ENCODE results near the gene KYNU. TPM values are rescaled to one million over a fixed set of nuclear protein-coding genes. Genes with fewer than 3 reads are reported as not detected.
"Not testable (repeated sequence)": the region's sequence is repeated elsewhere in the genome, so short reads cannot be mapped to it uniquely, and the experiment has no call there.

KYNU gene
- total RNA-seq, 1 donor from 2014 or later: 2.7 TPM

DNA sequence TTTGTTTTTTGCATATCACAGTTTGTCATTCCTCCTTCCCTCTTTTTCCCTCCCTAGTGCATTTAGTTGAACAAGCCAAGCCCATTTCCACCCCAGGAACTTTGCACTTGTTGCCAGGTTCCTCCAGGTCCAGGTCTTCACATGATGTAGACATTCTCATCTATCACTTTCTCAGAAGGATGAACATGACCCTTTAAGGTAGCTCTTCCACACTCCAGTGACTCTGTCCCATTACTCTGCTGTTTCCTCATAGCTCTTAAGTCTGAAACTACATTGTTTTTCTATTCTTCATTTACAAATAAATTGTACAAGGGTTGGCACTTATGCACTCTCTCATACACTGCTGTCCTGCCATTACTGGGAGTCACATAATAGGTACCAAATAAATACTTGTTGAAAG, 6.1 kb downstream of the KYNU start:
- no peak for TF ChIP-seq CTCF (IDR thresholded peaks at IDR 0.05; ENCODE audit: insufficient read depth, low read length, poor library complexity, severe bottlenecking)
- DNase-seq (ENCODE audit: low read depth): no peak
- Histone ChIP-seq H3K36me3 (ENCODE audit: control insufficient read depth, insufficient read depth, low read length) (no peaks in the 10 kb centered on the region), H3K27me3 (ENCODE audit: control insufficient read depth, insufficient read depth, low read length) (no peaks in the 10 kb centered on the region), H3K4me3 (ENCODE audit: low read depth, low read length) (no peak overlapping the region)

- TF ChIP-seq CTCF (IDR thresholded peaks at IDR 0.05; ENCODE audit: insufficient read depth, low read length, poor library complexity, severe bottlenecking): no peak
- Histone ChIP-seq H3K36me3 (ENCODE audit: control insufficient read depth, insufficient read depth, low read length) (no peaks in the 10 kb centered on the region), H3K27me3 (ENCODE audit: control insufficient read depth, insufficient read depth, low read length) (no peaks in the 10 kb centered on the region), H3K4me3 (ENCODE audit: low read depth, low read length) (no peak overlapping the region)
- DNase-seq (ENCODE audit: low read depth): no peak
These were observed 8.1 kb downstream of the KYNU start for GRCh38 chr2:142885543-142885942.

- no peak for TF ChIP-seq CTCF (IDR thresholded peaks at IDR 0.05; ENCODE audit: insufficient read depth, low read length, poor library complexity, severe bottlenecking)
- Histone ChIP-seq H3K4me3 (ENCODE audit: low read depth, low read length) (no peak overlapping the region), H3K36me3 (ENCODE audit: control insufficient read depth, insufficient read depth, low read length) (no peaks in the 10 kb centered on the region), H3K27me3 (ENCODE audit: control insufficient read depth, insufficient read depth, low read length) (no peaks in the 10 kb centered on the region)
- DNase-seq (ENCODE audit: low read depth): no peak
These were observed 15.3 kb downstream of the KYNU start for GRCh38 chr2:142892715-142893114.

DNA sequence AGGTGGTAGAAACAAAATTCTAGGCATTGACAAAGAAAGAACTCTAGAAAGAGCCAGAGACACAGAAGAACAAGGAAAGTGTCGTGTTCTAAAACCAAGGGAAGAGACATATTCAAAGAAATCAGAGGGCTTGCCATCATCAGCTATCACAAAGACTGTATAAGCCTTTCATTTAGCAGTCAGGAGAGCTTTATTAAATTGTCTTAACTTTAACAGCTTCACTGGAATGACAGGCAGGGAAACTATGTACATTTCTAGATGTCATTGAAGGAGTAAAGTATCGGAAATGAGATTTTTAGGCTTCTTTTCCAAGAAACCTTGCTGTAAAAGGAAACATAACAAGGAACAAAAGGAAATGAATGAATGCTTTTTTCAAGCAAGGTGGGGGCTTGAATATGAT, 15.8 kb downstream of the KYNU start:
- no peak for TF ChIP-seq CTCF (IDR thresholded peaks at IDR 0.05; ENCODE audit: insufficient read depth, low read length, poor library complexity, severe bottlenecking)
- Histone ChIP-seq H3K36me3 (ENCODE audit: control insufficient read depth, insufficient read depth, low read length) (no peaks in the 10 kb centered on the region), H3K4me3 (ENCODE audit: low read depth, low read length) (no peak overlapping the region), H3K27me3 (ENCODE audit: control insufficient read depth, insufficient read depth, low read length) (no peaks in the 10 kb centered on the region)
- DNase-seq (ENCODE audit: low read depth): no peak

- H3K36me3 ChIP-seq (ENCODE audit: control insufficient read depth, insufficient read depth, low read length): no peaks in the 10 kb centered on the region
- TF ChIP-seq CTCF (IDR thresholded peaks at IDR 0.05; ENCODE audit: insufficient read depth, low read length, poor library complexity, severe bottlenecking): no peak
- DNase-seq (ENCODE audit: low read depth): no peak
- no peaks in the 10 kb centered on the region for H3K27me3 ChIP-seq (ENCODE audit: control insufficient read depth, insufficient read depth, low read length)
- H3K4me3 ChIP-seq (ENCODE audit: low read depth, low read length): no peak overlapping the region
These were observed 20.3 kb downstream of the KYNU start for GRCh38 chr2:142897807-142898206.

DNA sequence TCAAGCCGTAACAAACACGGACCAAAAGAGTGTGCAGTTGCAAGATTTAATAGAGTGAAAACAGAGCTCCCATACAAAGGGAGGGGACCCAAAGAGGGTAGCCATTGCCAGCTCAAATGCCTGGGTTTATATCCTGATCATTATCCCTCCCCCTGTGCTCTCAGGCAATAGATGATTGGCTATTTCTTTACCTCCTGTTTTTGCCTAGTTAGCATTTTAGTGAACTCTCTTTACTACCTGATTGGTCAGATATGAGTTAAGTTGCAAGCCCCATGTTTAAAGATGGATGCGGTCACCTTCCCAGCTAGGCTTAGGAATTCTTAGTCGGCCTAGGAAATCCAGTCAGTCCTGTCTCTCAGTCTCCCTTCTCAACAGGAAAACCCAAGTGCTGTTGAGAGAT, 22.9 kb downstream of the KYNU start:
- not testable (repeated sequence) for H3K36me3 ChIP-seq (ENCODE audit: control insufficient read depth, insufficient read depth, low read length); H3K27me3 ChIP-seq (ENCODE audit: control insufficient read depth, insufficient read depth, low read length); H3K4me3 ChIP-seq (ENCODE audit: low read depth, low read length); DNase-seq (ENCODE audit: low read depth)

Data from kidney epithelial cell (primary cell).